Activated CD4-positive, alpha-beta T cell treated with anti-CD3 and anti-CD28 coated beads for 48 hours (primary cell): ENCODE measurements around the gene MTCH1.
"Not testable (repeated sequence)": the region's sequence is repeated elsewhere in the genome, so short reads cannot be mapped to it uniquely, and the experiment has no call there.

Experiments used
- DNase-seq: peaks from one replicate; pipeline ENCODE4 v3.0.0-alpha.2; 2020

The MTCH1 gene

GRCh38 chr6:36947570-36948351, 38.2 kb downstream of the MTCH1 start:
- DNase-seq, result no peak

- no peak for DNase-seq
Measured at GRCh38 chr6:36946526-36946925, 39.5 kb downstream of the MTCH1 start.

GRCh38 chr6:36945301-36945700, 40.7 kb downstream of the MTCH1 start:
- DNase-seq, result no peak

- no peak for DNase-seq
Measured at GRCh38 chr6:36944650-36945049, 41.3 kb downstream of the MTCH1 start.

- not testable (repeated sequence) for DNase-seq
Measured at GRCh38 chr6:36942329-36942728, 43.7 kb downstream of the MTCH1 start.

- DNase-seq, result not testable (repeated sequence)
Measured at GRCh38 chr6:36941561-36941960, 44.4 kb downstream of the MTCH1 start.

GRCh38 chr6:36940027-36940426, 46.0 kb downstream of the MTCH1 start:
- DNase-seq, result no peak

- DNase-seq, result not testable (repeated sequence)
Measured at GRCh38 chr6:36939005-36939404, 47.0 kb downstream of the MTCH1 start.

- DNase-seq, result no peak
Measured at GRCh38 chr6:36938536-36938935, 47.5 kb downstream of the MTCH1 start.

- no peak for DNase-seq
Measured at GRCh38 chr6:36937896-36938295, 48.1 kb downstream of the MTCH1 start.

- no peak for DNase-seq
Measured at GRCh38 chr6:36936824-36937223, 49.2 kb downstream of the MTCH1 start.

GRCh38 chr6:36934901-36935300, 51.1 kb downstream of the MTCH1 start:
- DNase-seq, result no peak

- no peak for DNase-seq
Measured at GRCh38 chr6:36933519-36933918, 52.5 kb downstream of the MTCH1 start.

- DNase-seq, result no peak
Measured at GRCh38 chr6:36933102-36933501, 52.9 kb downstream of the MTCH1 start.

- DNase-seq, result no peak
Measured at GRCh38 chr6:36930483-36930882, 55.5 kb downstream of the MTCH1 start.

- no peak for DNase-seq
Measured at GRCh38 chr6:36929607-36930006, 56.4 kb downstream of the MTCH1 start.

- DNase-seq, result no peak
Measured at GRCh38 chr6:36929152-36929551, 56.8 kb downstream of the MTCH1 start.

- DNase-seq, result no peak
Measured at GRCh38 chr6:36928547-36928918, 57.5 kb downstream of the MTCH1 start.

- no peak for DNase-seq
Measured at GRCh38 chr6:36927691-36928546, 58.1 kb downstream of the MTCH1 start.

- DNase-seq, result no peak
Measured at GRCh38 chr6:36926708-36927513, 59.1 kb downstream of the MTCH1 start.

GRCh38 chr6:36925809-36926208, 60.2 kb downstream of the MTCH1 start:
- no peak for DNase-seq

- no peak for DNase-seq
Measured at GRCh38 chr6:36924778-36925374, 61.1 kb downstream of the MTCH1 start.

GRCh38 chr6:36924131-36924530, 61.9 kb downstream of the MTCH1 start:
- no peak for DNase-seq
